Activated CD8-positive, alpha-beta memory T cell treated with anti-CD3 and anti-CD28 coated beads for 1 hour (primary cell): Measurements from ENCODE around the gene TSPYL2.

Experiments
- DNase-seq, 2 donors: peaks; one replicate each; pipeline ENCODE4 v3.0.0-alpha.2; 2020; ENCODE audit warnings: low read depth in 1 of 2; ENCODE audit errors: extremely low read depth in 1 of 2

Gene TSPYL2

DNA sequence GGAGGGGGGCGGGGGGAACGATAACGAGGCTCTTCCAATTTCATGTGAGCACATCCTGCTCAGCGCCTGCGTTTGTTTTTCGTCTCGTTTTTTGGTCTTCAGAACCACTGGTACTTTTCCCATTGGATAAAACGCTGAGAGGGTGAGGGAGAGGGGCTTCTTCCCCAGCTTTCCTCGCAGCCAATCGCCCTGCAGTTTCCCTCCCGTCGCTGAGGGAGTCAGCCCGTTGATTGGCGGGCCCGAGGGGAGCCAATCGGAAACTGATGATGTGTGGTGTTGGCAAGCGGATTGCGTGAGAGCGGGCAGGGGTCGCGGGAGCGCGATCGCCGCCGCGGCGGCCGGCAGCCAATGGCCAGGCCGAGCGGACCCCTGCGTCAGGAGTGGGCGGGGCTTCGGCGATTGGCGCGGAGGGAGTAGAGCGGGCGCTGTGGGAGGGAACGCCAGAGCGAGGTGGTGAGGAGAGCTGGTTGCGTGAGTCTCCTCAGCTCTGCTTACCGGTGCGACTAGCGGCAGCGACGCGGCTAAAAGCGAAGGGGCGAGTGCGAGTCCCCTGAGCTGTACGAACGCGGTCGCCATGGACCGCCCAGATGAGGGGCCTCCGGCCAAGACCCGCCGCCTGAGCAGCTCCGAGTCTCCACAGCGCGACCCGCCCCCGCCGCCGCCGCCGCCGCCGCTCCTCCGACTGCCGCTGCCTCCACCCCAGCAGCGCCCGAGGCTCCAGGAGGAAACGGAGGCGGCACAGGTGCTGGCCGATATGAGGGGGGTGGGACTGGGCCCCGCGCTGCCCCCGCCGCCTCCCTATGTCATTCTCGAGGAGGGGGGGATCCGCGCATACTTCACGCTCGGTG, at the start of gene TSPYL2:
Gene TSPYL2 (plus strand): TSS at position 443 of the 848 bp plus-strand sequence. CDS start 132 bp downstream, at position 575.
- peak; percentile 83 to 88 for DNase-seq

DNA sequence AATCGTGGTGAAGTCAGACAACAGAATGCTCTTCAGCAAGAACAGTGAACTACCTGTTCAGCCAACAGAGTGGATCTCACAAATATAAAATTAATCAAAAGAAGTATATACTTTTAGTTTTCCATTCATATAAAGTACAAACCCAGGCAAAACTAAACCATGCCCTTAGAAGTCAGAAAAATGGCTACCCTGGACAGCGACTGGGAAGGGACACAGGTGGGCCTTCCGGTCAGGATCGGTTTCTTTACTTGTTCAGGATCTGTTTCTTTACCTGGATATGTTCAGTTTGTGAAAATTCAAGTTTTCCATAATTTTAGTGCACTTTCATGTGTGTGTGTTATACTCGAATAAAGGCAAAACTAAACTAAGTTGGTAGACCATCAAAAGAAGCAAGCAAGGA, 46.0 kb upstream of the TSPYL2 start:
- DNase-seq: no peak

DNA sequence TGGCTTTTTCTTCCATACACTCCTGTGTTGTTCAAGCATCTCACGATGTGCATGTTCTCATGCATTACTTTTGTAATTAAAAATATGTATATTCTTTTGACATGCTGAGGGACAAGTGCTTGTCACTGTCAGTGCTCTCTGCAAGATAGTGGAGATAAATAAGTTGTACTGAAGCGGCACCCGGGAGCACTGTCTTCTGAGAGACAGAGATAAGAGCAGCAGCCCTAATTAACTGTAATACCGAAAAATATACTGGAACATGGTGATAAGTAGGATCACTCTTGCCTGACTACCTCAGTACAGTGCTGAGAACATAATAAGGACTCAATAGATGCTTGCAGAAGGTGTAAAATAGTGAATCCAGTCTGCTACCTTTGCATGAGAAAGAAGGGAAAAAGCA, 42.9 kb upstream of the TSPYL2 start:
- no peak for DNase-seq

DNA sequence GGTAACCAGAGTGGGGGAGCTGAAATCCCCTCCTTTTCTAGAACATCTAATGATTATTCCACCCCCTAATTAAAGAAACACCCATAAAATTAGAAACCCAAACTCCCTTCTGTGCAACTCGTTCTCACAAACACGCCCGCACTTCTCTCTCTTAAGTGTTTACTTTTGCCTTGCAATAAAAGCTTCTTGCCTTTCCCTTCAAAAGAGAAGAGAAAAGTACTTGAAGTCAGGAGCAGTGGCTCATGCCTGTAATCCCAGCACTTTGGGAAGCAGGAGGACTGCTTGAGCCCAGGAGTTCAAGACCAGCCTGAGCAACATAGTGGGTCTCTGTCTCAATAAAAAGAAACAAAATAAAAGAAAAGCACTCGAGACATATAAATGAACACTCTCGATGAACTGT, 37.2 kb upstream of the TSPYL2 start:
- no peak for DNase-seq

DNA sequence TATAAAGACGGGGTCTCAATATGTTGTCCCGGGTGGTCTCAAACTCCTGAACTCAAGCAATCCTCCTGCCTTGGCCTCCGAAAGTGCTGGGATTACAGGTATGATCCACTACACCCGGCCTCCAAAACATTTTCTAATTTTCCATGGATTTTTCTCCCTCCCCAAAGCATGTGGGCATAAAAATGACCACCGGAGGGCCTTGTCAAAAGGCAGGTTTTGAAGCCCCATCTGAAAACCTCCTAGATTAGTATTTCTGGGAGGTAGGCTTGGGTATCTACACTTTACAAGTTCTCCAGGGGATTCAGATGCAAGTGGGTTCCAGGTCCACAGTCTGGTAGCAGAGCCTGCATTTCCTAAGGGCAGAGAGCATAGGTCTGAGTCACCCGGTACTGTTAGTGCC, 34.9 kb upstream of the TSPYL2 start:
- DNase-seq: no peak

DNA sequence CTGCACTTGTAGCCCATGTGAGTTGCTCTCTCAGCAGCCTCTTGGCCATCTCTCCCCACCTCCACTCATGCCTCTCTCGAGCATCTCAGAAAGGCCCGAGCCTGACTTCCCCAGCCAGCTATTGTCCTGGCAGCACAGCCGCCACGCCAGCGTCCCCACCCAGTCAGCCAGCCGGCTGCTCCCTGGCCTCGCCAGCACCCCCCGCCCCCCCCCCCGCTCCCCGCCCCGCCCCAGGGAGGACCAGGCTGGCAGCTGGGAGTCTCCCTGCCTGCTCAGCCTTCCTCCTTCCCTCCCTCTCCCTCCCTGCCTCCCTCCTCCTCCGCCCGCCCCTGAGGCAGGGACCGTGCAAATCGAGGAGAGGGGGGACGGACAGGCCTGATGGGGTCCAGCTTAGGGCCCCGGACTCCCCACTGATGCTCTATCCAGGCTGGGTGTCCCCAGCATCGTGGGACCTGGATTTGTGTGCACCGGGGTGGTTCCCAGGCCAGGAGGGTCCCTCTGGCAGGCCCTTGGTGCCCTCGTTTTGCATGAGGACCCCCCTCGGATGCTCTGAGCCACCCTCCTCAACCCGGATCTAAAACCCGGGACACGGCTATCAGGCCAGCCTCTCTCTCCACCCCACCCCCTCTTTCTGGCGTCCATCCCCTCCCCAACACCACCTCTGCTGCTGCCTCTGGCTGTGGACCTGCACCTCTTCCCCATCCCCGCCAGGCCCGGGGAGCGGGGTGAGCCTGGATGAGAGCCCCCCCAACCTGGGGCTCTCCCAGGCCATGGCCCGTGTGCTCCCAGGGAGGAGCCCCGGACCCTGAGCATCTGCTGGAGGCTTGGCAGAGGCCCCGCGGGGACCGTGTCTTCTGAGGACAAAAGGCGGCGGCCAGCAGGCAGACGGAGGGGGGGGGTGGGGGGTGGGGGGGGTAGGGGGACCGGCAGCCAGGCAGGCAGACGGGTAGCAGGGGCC, 33.7 kb upstream of the TSPYL2 start, which contains the start of gene GPR173:
Gene GPR173 (plus strand): TSS at position 621 of the 958 bp plus-strand sequence. CDS start 27,833 bp downstream, outside the sequence.
- no peak for DNase-seq

DNA sequence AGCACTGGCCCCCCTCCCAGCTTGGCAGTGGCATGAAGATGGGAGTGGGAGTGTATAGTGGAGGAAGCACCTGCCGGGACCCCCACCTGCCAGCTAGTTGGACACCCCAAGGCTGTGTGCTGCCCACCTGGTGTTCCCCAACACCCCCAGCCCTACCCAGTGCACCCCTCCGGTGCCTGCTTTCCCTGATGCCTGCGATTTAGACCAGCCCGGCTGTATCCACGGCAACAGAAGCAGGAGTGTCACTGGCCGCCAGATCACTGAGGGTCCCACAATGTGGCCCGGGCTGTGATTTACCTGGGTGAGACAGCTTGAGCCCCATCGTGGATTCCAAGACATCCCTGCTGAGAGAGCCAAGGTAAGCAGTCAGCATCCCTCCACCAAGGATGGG, 33.0 kb upstream of the TSPYL2 start:
- no peak for DNase-seq

DNA sequence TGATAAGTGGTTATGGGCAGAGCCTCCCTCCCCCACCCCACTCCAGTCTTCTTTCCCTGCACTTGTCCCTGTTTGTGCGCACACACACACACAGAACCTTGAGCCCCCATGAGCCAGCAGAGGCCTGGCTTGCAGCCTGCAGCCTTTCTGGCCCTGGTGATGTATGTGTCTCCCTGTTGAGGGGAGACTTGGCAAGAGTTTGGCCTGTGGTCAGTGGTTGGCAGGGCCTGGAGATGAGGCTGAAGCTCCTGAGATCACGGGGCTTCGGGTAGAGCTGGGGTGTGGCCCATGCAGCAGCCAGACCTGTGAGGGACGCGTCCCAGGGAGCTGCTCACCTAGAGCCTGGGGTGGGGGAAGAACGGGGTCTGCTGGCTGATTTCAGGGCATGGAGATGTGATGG, 31.3 kb upstream of the TSPYL2 start:
- no peak for DNase-seq

DNA sequence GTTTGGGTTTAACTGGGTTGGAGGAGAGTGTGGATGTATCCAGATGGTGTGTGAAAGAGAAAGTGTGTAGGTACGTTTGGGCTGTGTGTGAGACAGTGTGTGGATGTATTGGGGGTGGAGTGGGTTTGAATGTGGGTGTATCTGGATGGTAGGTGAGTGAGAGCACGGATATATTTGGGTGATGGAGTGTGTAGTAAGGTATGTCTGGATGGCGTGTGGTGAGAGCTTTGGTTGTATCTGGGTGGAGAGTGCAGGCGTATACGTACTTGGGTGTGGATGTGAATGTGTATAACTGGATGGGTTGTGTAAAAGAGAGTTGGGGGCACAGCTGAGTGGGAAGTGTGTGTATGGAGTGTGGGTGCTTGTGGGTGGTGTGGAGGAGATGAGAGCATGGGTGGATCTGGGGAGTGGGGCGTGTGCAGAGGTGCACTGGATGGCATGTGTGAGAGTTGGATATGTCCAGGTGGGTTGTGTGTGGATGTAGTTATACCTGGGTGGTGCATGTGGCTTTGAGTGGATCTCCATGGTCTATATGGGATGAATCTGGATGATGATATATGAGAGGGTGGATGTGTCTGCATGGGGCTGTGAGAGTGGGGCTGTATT, 26.8 kb upstream of the TSPYL2 start:
- no peak for DNase-seq

DNA sequence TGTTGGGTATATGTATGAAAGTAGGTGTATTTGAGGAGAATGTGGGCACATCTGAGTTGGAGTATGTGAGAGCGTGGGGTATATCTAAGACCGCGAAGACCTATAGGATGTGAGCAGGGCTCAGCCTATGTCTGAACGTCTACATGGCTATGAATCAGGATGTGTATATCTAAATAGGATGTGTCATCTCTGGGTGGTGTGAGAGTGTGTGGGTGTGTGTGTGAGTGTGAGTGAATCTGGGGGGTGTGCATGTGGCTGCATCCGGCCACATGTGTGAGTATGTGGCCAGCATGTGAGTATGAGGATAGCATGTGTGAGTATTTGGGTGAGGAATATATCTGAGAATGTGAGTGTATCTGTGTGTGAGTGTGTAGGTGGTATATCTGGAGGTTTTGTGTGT, 25.9 kb upstream of the TSPYL2 start:
- DNase-seq: no peak

DNA sequence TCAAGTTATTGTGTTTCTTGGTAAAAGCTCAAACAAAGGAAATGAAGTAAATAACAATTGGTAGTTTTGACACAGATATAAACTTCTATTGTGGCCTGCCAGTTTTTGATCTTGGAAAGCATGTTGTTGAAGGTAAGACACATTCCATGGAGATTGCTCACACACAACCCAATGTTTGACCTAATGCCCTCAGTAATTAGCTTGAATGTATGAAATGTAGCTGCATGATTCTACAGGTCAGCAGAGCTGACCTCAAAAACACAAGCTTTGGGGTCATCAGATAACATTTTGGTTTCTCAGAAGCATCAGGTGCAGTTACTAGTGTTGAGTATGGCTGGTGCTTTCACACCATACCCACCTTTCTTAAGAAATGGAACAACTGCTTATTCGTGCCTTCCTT, 17.1 kb upstream of the TSPYL2 start:
- no peak for DNase-seq

DNA sequence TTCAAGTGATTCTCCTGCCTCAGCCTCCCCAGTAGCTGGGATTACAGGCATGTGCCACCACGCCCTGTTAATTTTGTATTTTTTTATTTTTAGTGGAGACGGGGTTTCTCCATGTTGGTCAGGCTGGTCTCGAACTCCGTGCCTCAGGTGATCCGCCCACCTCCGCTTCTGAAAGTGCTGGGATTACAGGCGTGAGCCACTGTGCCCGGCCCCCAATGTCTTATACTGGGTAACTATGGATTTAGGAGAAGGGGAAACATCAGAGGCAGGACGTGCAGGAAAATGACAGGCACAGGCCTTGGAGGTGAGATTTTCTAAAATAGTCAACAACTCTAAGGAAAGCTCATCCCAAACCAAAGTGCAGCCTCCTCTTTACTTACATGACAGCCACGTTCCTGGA, 11.1 kb upstream of the TSPYL2 start:
- DNase-seq: no peak

DNA sequence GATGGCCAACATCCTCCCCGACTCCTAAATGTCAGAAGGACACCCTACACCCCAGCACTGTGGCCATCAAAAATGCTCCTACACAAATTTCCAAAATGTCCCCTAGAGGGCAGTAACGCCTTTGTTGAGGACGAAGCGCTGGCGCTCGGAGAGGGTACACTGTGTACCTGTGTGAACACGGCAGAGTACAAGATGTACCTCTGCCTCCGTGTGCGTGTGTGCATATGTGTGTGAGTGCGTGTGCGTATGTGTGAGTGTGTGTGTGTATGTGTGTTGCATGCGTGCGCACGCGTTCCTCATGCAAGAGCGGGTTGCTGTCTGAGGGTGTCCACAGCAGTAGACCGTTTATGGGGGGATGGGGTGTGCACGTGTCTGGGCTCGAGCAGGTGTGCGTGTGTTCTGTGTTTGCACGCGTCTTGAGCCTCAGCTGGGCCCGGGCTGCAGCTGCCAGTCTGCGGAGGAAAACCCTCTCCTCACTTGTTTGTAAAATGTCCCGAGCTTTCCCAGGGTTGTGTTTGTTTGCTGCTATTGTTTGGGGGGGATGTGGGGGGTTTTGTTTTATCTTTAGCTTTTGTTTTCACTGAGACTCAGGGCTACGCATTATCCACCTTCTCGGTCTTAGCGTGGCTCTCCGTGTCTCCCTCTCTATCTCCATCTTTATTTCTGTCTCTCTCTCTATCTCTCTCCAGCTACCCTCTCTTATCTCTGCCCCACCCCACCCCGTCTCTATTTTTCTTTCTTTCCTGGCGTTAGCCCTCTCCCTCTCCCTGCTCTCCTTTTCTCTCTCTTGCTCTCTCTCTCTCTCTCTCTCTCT, 10.4 kb upstream of the TSPYL2 start:
- DNase-seq: peak; percentile 42 to 50

DNA sequence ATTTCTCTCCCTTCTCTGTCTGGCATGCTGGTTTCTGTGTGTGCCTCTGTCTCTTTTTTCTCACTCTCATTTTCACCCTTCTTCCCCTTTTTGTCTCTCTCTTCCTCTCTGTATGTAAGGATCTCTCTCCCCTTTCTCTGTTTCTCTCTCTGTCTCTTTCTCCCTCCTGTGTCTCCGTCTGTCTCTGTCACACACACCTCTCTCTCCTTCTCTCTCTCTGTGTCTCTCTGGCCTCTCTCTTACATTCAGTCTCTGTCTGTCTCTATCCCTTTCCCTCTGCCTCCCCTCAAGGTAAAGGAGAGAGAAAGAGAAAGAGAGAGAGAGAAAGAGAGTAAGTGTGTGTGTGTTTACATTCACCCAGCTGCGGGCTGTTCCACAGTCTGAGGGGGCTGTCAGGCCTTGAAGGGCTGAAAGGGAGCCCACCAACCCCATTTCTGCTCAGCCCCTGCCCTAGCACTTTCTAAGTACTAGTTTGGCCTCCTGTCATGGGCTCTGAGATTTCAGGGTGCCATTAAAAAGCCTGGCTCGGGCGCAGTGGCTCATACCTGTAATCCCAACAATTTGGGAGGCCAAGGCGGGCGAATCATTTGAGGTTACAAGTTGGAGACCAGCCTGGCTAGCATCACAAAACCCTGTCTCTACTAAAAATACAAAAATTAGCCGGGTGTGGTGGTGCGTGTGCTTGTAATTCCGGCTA, 9.6 kb upstream of the TSPYL2 start:
- no peak for DNase-seq

DNA sequence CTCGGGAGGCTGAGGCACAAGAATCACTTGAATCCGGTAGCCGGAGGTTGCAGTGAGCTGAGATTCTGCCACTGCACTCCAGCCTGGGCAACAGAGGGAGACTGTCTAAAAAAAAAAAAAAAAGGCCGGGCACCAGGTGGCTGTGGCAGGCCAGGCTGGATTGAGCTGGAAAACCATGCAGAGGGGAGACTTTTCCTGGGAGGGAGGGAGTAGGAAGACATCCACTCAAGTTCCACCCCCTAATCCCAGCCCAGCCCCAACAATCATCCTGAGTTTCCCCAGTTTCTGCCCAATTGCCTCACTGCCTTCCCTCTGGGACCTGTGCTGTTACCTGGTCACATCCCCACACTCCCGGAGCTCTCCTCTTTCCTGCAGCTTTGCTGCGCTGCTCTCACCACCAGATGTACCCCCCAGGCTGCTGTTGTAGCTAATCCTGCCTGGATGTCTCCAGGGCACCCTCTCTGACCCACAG, 9.0 kb upstream of the TSPYL2 start:
- DNase-seq: no peak

DNA sequence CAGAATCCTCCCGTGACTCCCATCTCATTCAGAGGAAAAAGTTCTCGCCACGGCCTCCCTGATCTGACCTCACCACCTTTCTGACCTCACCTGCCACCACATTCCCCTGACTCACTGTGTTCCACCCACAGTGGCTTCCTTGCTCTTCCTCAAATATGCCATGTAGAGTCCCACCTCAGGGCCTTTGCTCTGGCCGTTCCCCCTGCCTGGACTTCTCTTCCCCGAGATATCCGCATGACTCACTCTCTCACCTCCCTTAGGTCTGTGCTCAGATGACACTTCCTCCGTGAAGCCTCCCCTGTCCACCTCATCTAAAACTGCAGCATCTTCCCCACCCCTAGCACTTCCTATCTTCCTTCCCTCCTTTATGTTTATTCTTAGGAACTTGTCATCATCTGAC, 7.2 kb upstream of the TSPYL2 start:
- DNase-seq: no peak

DNA sequence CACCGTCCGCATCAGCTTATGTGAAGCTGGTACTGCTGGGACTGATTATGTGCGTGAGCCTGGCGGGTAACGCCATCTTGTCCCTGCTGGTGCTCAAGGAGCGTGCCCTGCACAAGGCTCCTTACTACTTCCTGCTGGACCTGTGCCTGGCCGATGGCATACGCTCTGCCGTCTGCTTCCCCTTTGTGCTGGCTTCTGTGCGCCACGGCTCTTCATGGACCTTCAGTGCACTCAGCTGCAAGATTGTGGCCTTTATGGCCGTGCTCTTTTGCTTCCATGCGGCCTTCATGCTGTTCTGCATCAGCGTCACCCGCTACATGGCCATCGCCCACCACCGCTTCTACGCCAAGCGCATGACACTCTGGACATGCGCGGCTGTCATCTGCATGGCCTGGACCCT, 5.5 kb upstream of the TSPYL2 start:
- DNase-seq: no peak

DNA sequence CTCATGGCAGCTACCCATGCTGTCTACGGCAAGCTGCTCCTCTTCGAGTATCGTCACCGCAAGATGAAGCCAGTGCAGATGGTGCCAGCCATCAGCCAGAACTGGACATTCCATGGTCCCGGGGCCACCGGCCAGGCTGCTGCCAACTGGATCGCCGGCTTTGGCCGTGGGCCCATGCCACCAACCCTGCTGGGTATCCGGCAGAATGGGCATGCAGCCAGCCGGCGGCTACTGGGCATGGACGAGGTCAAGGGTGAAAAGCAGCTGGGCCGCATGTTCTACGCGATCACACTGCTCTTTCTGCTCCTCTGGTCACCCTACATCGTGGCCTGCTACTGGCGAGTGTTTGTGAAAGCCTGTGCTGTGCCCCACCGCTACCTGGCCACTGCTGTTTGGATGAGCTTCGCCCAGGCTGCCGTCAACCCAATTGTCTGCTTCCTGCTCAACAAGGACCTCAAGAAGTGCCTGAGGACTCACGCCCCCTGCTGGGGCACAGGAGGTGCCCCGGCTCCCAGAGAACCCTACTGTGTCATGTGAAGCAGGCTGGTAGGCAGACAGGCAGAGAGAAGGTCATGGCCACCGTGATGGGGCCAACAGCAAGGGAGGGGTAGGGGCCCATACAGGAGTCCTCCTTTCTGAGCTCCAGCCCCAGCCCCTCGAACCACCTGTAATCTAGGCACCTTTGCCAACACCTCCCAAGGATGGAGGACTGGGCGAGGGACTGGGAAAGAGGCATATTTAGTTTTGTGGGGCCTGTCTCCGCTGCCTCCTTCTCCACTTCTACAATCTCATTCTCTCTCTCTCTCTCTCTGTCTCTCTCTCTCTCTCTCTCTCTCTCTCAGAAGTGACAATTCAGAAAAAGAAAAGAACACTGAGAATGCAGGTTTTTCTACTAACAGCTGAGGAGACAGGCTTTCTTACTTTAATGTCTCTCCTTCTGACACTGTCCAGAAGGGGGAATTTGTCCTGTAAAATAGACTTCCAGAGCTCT, 4.7 kb upstream of the TSPYL2 start:
- DNase-seq: no peak

DNA sequence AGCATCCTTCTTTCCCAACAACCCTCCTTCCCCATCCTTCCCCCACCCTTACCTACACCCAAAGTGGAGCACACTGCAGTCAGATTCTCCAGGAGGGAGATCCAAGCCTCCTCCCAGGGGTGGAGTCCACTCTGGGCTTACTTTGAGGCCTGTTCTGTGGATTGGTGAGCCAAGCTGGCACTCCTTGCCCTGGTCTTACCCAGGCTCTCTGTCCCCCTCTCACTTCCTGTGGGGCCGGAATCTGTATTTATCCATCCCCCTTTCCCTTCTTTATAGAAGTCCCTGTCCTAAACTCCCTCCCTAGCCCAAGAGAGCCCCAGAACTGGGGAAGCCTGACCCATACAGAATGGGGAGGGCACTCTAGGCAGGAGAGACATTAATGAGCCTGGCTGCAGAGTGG, 3.2 kb upstream of the TSPYL2 start:
- no peak for DNase-seq
